Measurements from ENCODE around the gene FBXW7. TPM values are rescaled to one million over a fixed set of nuclear protein-coding genes. Genes with fewer than 3 reads are reported as not detected.

Gene FBXW7
- total and polyA plus RNA-seq, 2 of the 8 experiments (the other 6 are each of a cell fraction or from before 2014, with no cell fraction given), result 6.0 to 26.7 TPM

DNA sequence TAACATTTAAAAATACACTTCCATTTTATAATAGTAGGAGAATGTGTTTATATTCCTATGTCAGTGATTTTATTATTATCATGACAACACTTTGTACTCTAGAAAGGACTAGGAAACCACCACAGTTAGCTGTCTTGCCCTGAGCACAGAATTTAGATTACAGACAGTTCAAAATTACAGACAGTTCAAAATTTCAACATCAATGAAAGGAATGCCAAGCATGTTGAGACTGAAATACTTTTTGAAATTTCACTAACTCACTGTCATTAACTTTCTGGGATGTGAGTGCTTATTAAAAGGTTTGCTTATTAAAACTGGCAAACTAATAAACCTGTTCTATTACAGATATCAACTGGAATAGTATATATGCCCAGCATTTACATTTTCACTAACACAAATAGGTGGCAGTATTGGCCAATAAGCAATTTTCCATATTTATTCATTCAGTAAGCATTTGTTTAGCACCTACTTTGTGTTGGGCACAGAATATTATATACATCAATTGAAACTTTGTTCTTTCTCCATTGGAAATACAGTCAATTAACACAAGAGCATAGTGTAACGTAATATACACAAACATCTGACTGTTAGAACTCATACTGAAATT lies 179.4 kb downstream of the FBXW7 start:
- H3K9ac ChIP-seq (replicated peaks in 1 of 4; ENCODE audit: extremely low read depth in 1 of 4, low read depth in 3 of 4, low read length in 3 of 4), result no peak overlapping the region
- H3K79me2 ChIP-seq (ENCODE audit: control insufficient read depth in 1 of 2, insufficient read depth in 2 of 2, low read length in 2 of 2), result no peaks in the 10 kb centered on the region
- no peaks in the 10 kb centered on the region for H3K36me3 ChIP-seq (ENCODE audit: control insufficient read depth in 2 of 4, insufficient read depth in 4 of 4, low read length in 3 of 4)
- WGBS, 2 experiments (ENCODE audit: extremely low coverage in 1 of 2, insufficient coverage in 1 of 2, insufficient read length in 1 of 2, insufficient replicate concordance in 2 of 2, low coverage in 1 of 2, low lambda C conversion rate in 2 of 2, missing lambda C conversion rate in 1 of 2), result 97% methylated on average over 1 of the region's 1 CpG; no CpG with 5 or more reads in 1 of the 2 experiments
- DNase-seq (ENCODE audit: low read depth in 1 of 2, low spot score in 2 of 2) (no peak), FAIRE-seq (no peak)
- H2BK5ac ChIP-seq (ENCODE audit: low read depth, low read length), result no peak overlapping the region
- H3K14ac ChIP-seq (ENCODE audit: insufficient read length), result no peak overlapping the region
- H3K4me2 ChIP-seq (ENCODE audit: insufficient read depth in 1 of 2, low read depth in 2 of 2, low read length in 2 of 2), result no peak overlapping the region
- ChIA-PET CTCF (ENCODE audit: partially characterized antibody) (interaction anchor here (1.0 to 1.1 kb wide), 2 partner anchors 9 to 290 kb away, joined by 4 read pairs; no protein-coding TSS in a partner anchor), POLR2A (ENCODE audit: partially characterized antibody) (no interaction called here)
- H4K20me1 ChIP-seq (replicated peaks in 1 of 2; ENCODE audit: control insufficient read depth in 1 of 2, insufficient read depth in 2 of 2, low read length in 2 of 2), result no peaks in the 10 kb centered on the region
- no peak overlapping the region for H3K4ac ChIP-seq (replicated peaks; ENCODE audit: insufficient read length, low read depth, low read length)
- H2AK5ac ChIP-seq (ENCODE audit: low read depth, low read length), result no peak overlapping the region
- H3K79me1 ChIP-seq (ENCODE audit: low read depth, low read length), result no peaks in the 10 kb centered on the region
- no peak overlapping the region for H2BK120ac ChIP-seq (replicated peaks; ENCODE audit: low read depth, low read length)
- H2BK12ac ChIP-seq (ENCODE audit: low read depth, low read length), result no peak overlapping the region
- no peak overlapping the region for H4K8ac ChIP-seq (ENCODE audit: extremely low read depth, insufficient read depth, low read length)
- H3K4me1 ChIP-seq (replicated peaks in 1 of 4; ENCODE audit: control insufficient read depth in 3 of 4, insufficient read depth in 4 of 4, low read length in 3 of 4), result peaks cover 0 to 5% (median 4%) of the 10 kb centered on the region in 4 experiments; a peak in 4 of 7 replicates
- no peak overlapping the region for H3K27ac ChIP-seq (ENCODE audit: low read depth, low read length)
- H4K5ac ChIP-seq (ENCODE audit: insufficient read length, low read depth, low read length), result no peak overlapping the region
- no peak overlapping the region for H3K23ac ChIP-seq (ENCODE audit: insufficient read length)
- no peak overlapping the region for H3K56ac ChIP-seq (replicated peaks; ENCODE audit: insufficient read length, low read depth, low read length)
- H2AFZ ChIP-seq (ENCODE audit: low read length), result no peak overlapping the region
- H3K23me2 ChIP-seq (ENCODE audit: low read depth, low read length), result no peaks in the 10 kb centered on the region
- H4K91ac ChIP-seq (replicated peaks; ENCODE audit: insufficient read length, low read length), result no peak overlapping the region
- no peaks in the 10 kb centered on the region for H3K27me3 ChIP-seq (replicated peaks in 1 of 4; ENCODE audit: control insufficient read depth in 3 of 4, extremely low read depth in 1 of 4, insufficient read depth in 3 of 4, low read length in 3 of 4)
- H3K18ac ChIP-seq (ENCODE audit: extremely low read depth, low read length), result no peak overlapping the region
- H2BK15ac ChIP-seq (ENCODE audit: low read length), result no peak overlapping the region
- H3K4me3 ChIP-seq (ENCODE audit: extremely low read depth in 1 of 4, insufficient read depth in 2 of 4, low read depth in 3 of 4, low read length in 4 of 4), result no peak overlapping the region
- no peaks in the 10 kb centered on the region for H3K9me3 ChIP-seq (ENCODE audit: insufficient read depth in 2 of 2, low read depth in 1 of 2, low read length in 1 of 2)
- H2BK20ac ChIP-seq (ENCODE audit: low read length), result no peak overlapping the region
- TF ChIP-seq, protein P1, sequence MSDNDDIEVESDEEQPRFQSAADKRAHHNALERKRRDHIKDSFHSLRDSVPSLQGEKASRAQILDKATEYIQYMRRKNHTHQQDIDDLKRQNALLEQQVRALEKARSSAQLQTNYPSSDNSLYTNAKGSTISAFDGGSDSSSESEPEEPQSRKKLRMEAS (IDR thresholded peaks at IDR 0.05), result no peak
- TF ChIP-seq EZH2 (IDR thresholded peaks at IDR 0.05; ENCODE audit: low read depth, low read length, severe bottlenecking), result no peak
- no peak for TF ChIP-seq POLR2A (IDR thresholded peaks at IDR 0.05; ENCODE audit: control extremely low read depth in 1 of 2, low read depth in 2 of 2, low read length in 2 of 2)
- no peak for TF ChIP-seq RAD21 (IDR thresholded peaks at IDR 0.05 in 1 of 2, conservative IDR thresholded peaks at IDR 0.05 in 1 of 2; ENCODE audit: low read depth in 2 of 2, low read length in 2 of 2)
- TF ChIP-seq, protein P2, sequence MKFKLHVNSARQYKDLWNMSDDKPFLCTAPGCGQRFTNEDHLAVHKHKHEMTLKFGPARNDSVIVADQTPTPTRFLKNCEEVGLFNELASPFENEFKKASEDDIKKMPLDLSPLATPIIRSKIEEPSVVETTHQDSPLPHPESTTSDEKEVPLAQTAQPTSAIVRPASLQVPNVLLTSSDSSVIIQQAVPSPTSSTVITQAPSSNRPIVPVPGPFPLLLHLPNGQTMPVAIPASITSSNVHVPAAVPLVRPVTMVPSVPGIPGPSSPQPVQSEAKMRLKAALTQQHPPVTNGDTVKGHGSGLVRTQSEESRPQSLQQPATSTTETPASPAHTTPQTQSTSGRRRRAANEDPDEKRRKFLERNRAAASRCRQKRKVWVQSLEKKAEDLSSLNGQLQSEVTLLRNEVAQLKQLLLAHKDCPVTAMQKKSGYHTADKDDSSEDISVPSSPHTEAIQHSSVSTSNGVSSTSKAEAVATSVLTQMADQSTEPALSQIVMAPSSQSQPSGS (IDR thresholded peaks at IDR 0.05; ENCODE audit: low read length), result no peak
